A549 (cell line): ENCODE measurements around the gene AKIRIN2.

Experiments used
- GATA3 ChIP-seq: IDR thresholded peaks from 2 replicates; pipeline ENCODE4 v1.6.1; 2012; ENCODE audit warnings: borderline replicate concordance
- JUN ChIP-seq, 2 experiments: fragments of >200 bp; sonication (Bioruptor Twin); formaldehyde crosslinking; IDR thresholded peaks; 2 replicates in 1 of 2; 3 replicates in 1 of 2; pipeline ENCODE4 v1.6.1; 2016 to 2017
- KDM1A ChIP-seq: fragments of 200-600 bp; sonication (generic); IDR thresholded peaks from 2 replicates; pipeline ENCODE4 v1.6.1; 2016; ENCODE audit warnings: low read depth, mild to moderate bottlenecking
- RFX5 ChIP-seq: fragments of 450-650 bp; IDR thresholded peaks from 2 replicates; pipeline ENCODE4 v1.7.1; 2014; ENCODE audit warnings: antibody characterized with exemption, mild to moderate bottlenecking, moderate library complexity
- TF ChIP-seq, protein P1 (sequence below): fragments of >200 bp; sonication (Bioruptor Twin); formaldehyde crosslinking; IDR thresholded peaks from 3 replicates; pipeline ENCODE4 v1.5.1; 2016

DNA sequence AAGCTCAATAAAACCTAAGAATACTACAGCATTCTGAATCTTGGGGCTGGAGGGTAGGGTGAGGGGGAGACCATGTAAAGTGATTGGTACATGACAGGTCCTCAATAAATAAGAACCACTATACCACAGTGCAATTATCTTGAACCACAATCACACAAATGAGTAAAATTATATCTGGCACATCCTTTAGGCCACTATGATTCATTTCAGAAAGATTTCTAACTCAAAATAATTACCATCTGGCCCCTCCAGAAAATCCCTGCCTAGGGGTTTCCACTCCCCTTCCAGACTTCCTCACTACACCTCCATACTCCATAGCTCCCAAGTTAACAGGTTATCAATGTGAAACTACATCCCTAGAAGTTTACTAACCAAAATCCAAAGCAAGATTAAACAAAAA is 19.7 kb downstream of the AKIRIN2 start:
- TF ChIP-seq, protein P1, sequence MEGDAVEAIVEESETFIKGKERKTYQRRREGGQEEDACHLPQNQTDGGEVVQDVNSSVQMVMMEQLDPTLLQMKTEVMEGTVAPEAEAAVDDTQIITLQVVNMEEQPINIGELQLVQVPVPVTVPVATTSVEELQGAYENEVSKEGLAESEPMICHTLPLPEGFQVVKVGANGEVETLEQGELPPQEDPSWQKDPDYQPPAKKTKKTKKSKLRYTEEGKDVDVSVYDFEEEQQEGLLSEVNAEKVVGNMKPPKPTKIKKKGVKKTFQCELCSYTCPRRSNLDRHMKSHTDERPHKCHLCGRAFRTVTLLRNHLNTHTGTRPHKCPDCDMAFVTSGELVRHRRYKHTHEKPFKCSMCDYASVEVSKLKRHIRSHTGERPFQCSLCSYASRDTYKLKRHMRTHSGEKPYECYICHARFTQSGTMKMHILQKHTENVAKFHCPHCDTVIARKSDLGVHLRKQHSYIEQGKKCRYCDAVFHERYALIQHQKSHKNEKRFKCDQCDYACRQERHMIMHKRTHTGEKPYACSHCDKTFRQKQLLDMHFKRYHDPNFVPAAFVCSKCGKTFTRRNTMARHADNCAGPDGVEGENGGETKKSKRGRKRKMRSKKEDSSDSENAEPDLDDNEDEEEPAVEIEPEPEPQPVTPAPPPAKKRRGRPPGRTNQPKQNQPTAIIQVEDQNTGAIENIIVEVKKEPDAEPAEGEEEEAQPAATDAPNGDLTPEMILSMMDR, result no peak
- TF ChIP-seq GATA3 (no peak), JUN (IDR thresholded peaks at IDR 0.05) (no peak), KDM1A (no peak), RFX5 (no peak)
